Fibroblast of lung (primary cell): Measurements from ENCODE around the gene DLAT.

Source experiments
- EZH2 ChIP-seq: IDR thresholded peaks from 2 replicates; pipeline ENCODE4 v1.5.1; 2012; ENCODE audit warnings: low read length, control low read depth, mild to moderate bottlenecking; ENCODE audit errors: missing control alignments
- TF ChIP-seq, protein P1 (sequence below), 2 donors: IDR thresholded peaks in 1 of 2; conservative IDR thresholded peaks in 1 of 2; 1 replicate in 1 of 2; 2 replicates in 1 of 2; pipeline ENCODE4 v1.5.1; 2011 to 2012; ENCODE audit warnings: low read length in 2 of 2, control low read depth in 1 of 2, inconsistent platforms in 1 of 2, low read depth in 1 of 2, mild to moderate bottlenecking in 1 of 2

DNA sequence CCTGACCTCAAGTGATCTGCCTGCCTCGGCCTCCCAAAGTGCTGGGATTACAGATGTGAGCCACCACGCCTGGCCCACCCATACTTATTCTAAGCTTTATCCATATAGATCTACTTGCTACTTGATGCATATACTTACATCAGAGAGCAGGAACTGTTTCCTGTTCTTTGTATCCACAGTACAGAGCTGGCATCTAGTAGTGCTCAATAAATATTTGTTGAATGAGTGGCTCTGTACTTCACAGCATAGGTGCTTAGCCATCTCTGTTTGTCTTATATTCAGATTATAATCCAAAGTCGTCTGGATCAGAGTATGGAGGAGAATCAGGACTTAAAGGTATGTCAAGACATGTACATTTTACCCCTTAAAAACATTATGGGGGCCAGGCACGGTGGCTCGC lies 38.6 kb upstream of the DLAT start:
- TF ChIP-seq, protein P1, sequence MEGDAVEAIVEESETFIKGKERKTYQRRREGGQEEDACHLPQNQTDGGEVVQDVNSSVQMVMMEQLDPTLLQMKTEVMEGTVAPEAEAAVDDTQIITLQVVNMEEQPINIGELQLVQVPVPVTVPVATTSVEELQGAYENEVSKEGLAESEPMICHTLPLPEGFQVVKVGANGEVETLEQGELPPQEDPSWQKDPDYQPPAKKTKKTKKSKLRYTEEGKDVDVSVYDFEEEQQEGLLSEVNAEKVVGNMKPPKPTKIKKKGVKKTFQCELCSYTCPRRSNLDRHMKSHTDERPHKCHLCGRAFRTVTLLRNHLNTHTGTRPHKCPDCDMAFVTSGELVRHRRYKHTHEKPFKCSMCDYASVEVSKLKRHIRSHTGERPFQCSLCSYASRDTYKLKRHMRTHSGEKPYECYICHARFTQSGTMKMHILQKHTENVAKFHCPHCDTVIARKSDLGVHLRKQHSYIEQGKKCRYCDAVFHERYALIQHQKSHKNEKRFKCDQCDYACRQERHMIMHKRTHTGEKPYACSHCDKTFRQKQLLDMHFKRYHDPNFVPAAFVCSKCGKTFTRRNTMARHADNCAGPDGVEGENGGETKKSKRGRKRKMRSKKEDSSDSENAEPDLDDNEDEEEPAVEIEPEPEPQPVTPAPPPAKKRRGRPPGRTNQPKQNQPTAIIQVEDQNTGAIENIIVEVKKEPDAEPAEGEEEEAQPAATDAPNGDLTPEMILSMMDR (conservative IDR thresholded peaks at IDR 0.05 in 1 of 2, IDR thresholded peaks at IDR 0.05 in 1 of 2; ENCODE audit: low read depth in 1 of 2, low read length in 2 of 2) = no peak
- TF ChIP-seq EZH2 = no peak
